ENCODE results near the gene PPP6R2.

Gene PPP6R2

GRCh38 chr22:50311606-50312351 is 31.3 kb upstream of the PPP6R2 start:
- Histone ChIP-seq H3K4me3 (no peak overlapping the region), H3K27ac (no peak overlapping the region)
- no peak for TF ChIP-seq CTCF (IDR thresholded peaks at IDR 0.05)
- no peak for DNase-seq (ENCODE audit: low spot score)

- no peak overlapping the region for H3K27ac ChIP-seq
- DNase-seq (ENCODE audit: low spot score) = no peak
- no peak overlapping the region for H3K4me3 ChIP-seq
- TF ChIP-seq CTCF (IDR thresholded peaks at IDR 0.05) = no peak
Measured at GRCh38 chr22:50312371-50312770, 30.8 kb upstream of the PPP6R2 start.

GRCh38 chr22:50313021-50313420 is 30.1 kb upstream of the PPP6R2 start:
- Histone ChIP-seq H3K4me3 (no peak overlapping the region), H3K27ac (no peak overlapping the region)
- no peak for TF ChIP-seq CTCF (IDR thresholded peaks at IDR 0.05)
- no peak for DNase-seq (ENCODE audit: low spot score)

GRCh38 chr22:50313600-50313999 is 29.5 kb upstream of the PPP6R2 start:
- no peak for DNase-seq (ENCODE audit: low spot score)
- no peak overlapping the region for H3K4me3 ChIP-seq
- no peak overlapping the region for H3K27ac ChIP-seq
- TF ChIP-seq CTCF (IDR thresholded peaks at IDR 0.05) = no peak

GRCh38 chr22:50314081-50314454 is 29.1 kb upstream of the PPP6R2 start:
- DNase-seq (ENCODE audit: low spot score) = no peak
- Histone ChIP-seq H3K27ac (no peak overlapping the region), H3K4me3 (peak overlapping the region; percentile 40)
- TF ChIP-seq CTCF (IDR thresholded peaks at IDR 0.05) = no peak

- no peak for DNase-seq (ENCODE audit: low spot score)
- no peak for TF ChIP-seq CTCF (IDR thresholded peaks at IDR 0.05)
- H3K27ac ChIP-seq = no peak overlapping the region
- peak overlapping the region; percentile 40 for H3K4me3 ChIP-seq
Measured at GRCh38 chr22:50314455-50315288, 28.5 kb upstream of the PPP6R2 start.

Measured in coronary artery (tissue), 2 donors.